Heart right ventricle (tissue), 16 donors: Measurements from ENCODE around the gene CCDC71. TPM values are rescaled to one million over a fixed set of nuclear protein-coding genes. Genes with fewer than 3 reads are reported as not detected.
A peak's percentile ranks its signal among the peaks of the same experiment; 100 is the strongest.

Experiments used
- ATAC-seq, 8 donors: fragments of 200-7000 bp; cut with Tn5 transposase; one replicate each; pipeline ENCODE4 v1.9.1; 2020; ENCODE audit warnings: mild to moderate bottlenecking in 8 of 8, moderate library complexity in 8 of 8, moderate number of reproducible peaks in 1 of 8
- DNase-seq, 2 donors: peaks; one replicate each; pipeline ENCODE4 v3.0.0-alpha.2; 2020
- H3K27ac ChIP-seq, 10 donors: fragments of 200-600 bp; sonication (generic) in 2 of 10; one replicate each; pipeline versions ENCODE4 v1.5.0 to v1.8.0; 2020 to 2022; ENCODE audit warnings: mild to moderate bottlenecking in 3 of 10
- H3K27me3 ChIP-seq, 7 donors: fragments of 200-600 bp; one replicate each; pipeline ENCODE4 v1.8.0; 2021 to 2022; ENCODE audit warnings: mild to moderate bottlenecking in 2 of 7
- H3K36me3 ChIP-seq, 9 donors: fragments of 200-600 bp; sonication (generic) in 1 of 9; one replicate each; pipeline versions ENCODE4 v1.5.0 to v1.8.0; 2020 to 2022; ENCODE audit warnings: mild to moderate bottlenecking in 2 of 9
- H3K4me1 ChIP-seq, 9 donors: fragments of 200-600 bp; sonication (generic) in 1 of 9; one replicate each; pipeline versions ENCODE4 v1.5.0 to v1.8.0; 2020 to 2022; ENCODE audit warnings: mild to moderate bottlenecking in 4 of 9
- H3K4me3 ChIP-seq, 10 donors: fragments of 200-600 bp; sonication (generic) in 2 of 10; one replicate each; pipeline versions ENCODE4 v1.5.0 to v1.8.0; 2020 to 2022; ENCODE audit warnings: mild to moderate bottlenecking in 7 of 10, moderate library complexity in 2 of 10
- H3K9me3 ChIP-seq, 11 donors: fragments of 200-600 bp in 10 of 11; sonication (generic) in 2 of 11; one replicate each; pipeline versions ENCODE4 v1.5.0 to v1.8.0; 2013 to 2022; ENCODE audit warnings: mild to moderate bottlenecking in 2 of 11, control low read depth in 1 of 11, moderate library complexity in 1 of 11
- CTCF ChIP-seq, 9 donors: fragments of 200-600 bp; sonication (generic) in 2 of 9; IDR thresholded peaks; one replicate each; pipeline versions ENCODE4 v1.5.0 to v1.8.0; 2021 to 2022; ENCODE audit warnings: antibody characterized with exemption in 9 of 9, mild to moderate bottlenecking in 5 of 9, moderate library complexity in 1 of 9
- WGBS, 2 donors: extraction: QIAGEN DNeasy Blood & Tissue Kit; methylation state at CpG; one replicate each; pipeline ENCODE4 v1.1.7; 2013; ENCODE audit warnings: inconsistent platforms in 1 of 2; 5-methylcytosine and 5-hydroxymethylcytosine counted together
- intact Hi-C, 10 donors: fragments of 100-400 bp; cut with DNase I; formaldehyde crosslinking; loops; one replicate each; pipeline versions ENCODE4 v1.11.1 to v1.14.2; 2022
- polyA plus RNA-seq, 2 donors: library from polyadenylated mRNA; stranded (reverse); fragments of 200-250 nt; gene quantifications; one replicate each; pipeline ENCODE4 v1.2.3, GENCODE V29; 2013
- total RNA-seq, 10 donors: library from RNA; stranded (reverse); fragmentation: NEBNext Ultra II Directional in 3 of 10; extraction: Animal tissue kit (Norgen Biotek cat#: 25700) in 3 of 10; gene quantifications; one replicate each; pipeline versions ENCODE4 v1.2.1 to v1.2.4, GENCODE V29; 2021 to 2023
- donor health status: Arrhythmogenic right ventricular cardiomyopathy.
- donor health status: ischemic (EF 13 %, LVEDD 7.1; RV severe dilation, severe dysfunction).
- donor health status: healthy with polysubstance abuse.
- donor health status: DM: no; HTN: yes; CAD: no.
- donor health status: DM: no; HTN: no; CAD: no.
- donor health status: ischemic (EF 25% LVEDD 6.9; RV normal size, moderate dysfunction).
- donor health status: ischemic (EF 25% LVEDD 5.7; RV mildly dilated, moderate dysfunction).
- donor health status: healthy.
- donor health status: DM: yes; HTN: yes; CAD: no.
- donor health status: Ischemic cardiomyopathy.
- donor health status: ischemic (EF 35%, LVEDD 5.7; RV mildly dilated, moderate dysfunction).
- donor health status: nonischemic (EF 11% LVEDD 7.7; RV severe dilation, severe dysfunction).
- donor health status: DM: yes; HTN: yes; CAD: no.
- donor health status: PGD.
- donor health status: ischemic (EF 29% LVEDD 5.4; RV normal size, mild dysfunction).
- donor health status: nonischemic (EF 23%, LVEDD 6.1; RV moderate dilation, normal function).

CCDC71 gene
- total and polyA plus RNA-seq, 12 donors, result 7.2 to 16.9 (median 12.3) TPM

DNA sequence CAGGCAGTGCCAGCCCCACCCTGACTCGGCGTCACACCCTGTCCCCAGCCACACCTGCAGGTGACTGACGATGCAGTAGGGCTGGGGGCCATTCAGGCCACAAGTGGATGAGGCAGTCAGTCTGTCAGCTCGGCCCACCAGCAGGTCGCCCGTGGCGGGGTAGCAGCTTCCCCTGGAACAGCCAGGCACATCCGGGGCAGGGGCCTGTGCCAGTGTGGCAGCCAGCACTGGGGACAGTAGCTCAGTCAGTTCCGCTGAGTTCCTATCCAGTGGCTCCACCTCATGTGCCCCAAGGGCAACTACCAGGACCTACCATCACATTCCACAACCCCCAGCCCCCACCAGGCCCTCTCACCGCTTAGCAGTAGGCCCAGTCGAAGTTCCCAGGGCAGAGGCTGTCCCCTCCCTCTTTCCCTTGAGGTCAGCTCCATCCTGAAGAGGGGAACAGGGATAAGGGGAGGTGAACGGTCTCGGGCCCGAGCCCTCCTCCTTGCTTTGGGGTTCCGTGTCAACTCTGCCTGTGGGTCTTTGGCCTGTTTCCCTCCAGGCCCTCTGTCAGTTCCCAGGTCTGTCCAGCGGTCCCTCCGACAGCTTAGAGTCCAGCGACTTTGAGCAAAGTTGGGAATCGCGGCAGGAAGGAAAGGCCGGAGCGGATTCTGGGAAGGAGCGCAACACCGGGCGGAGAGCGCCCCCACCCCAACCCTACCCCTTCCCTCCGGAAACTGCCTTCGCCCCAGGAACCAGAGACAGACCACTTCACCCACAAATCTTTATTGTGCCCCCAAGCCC, 33.5 kb downstream of the CCDC71 start, which contains the start of gene LAMB2:
Gene LAMB2 (minus strand): TSS at position 614 of the 789 bp plus-strand sequence. CDS start 183 bp downstream, at position 431.
- Histone ChIP-seq H3K9me3 (no peaks in the 10 kb centered on the region), H3K27ac (peak within 1 kb of the TSS; percentile 85 to 99 (median 94)), H3K36me3 (peaks cover 0 to 43% (median 31%) of the 10 kb centered on the region in 9 donors), H3K27me3 (no peaks in the 10 kb centered on the region), H3K4me1 (peaks cover 15 to 46% (median 35%) of the 10 kb centered on the region in 9 donors), H3K4me3 (peak within 1 kb of the TSS; percentile 61 to 97 (median 78))
- ATAC-seq (peak; percentile 75 to 93 (median 86)), DNase-seq (peak; percentile 79 to 90)
- peak in 3 of 9 donors; percentile 6 to 23 (median 14) for TF ChIP-seq CTCF (IDR thresholded peaks at IDR 0.05)
- WGBS, 2 donors, result 1 to 4% methylated on average over 28 of the region's 28 CpGs
- intact Hi-C loops, result loop anchor here in 4 of 10 donors (5.0 kb wide), 4 partner anchors 35 to 90 kb away; partner anchors contain the start of genes CCDC71 (in 2 of the 4), QRICH1 (in 2 of the 4) and KLHDC8B (in 1 of the 4)

GRCh38 chr3:49132073-49132436, 34.1 kb downstream of the CCDC71 start:
- Histone ChIP-seq H3K9me3 (no peaks in the 10 kb centered on the region), H3K4me1 (peaks cover 15 to 46% (median 35%) of the 10 kb centered on the region in 9 donors), H3K27ac (peak overlapping the region; percentile 85 to 99 (median 94)), H3K36me3 (peaks cover 0 to 49% (median 32%) of the 10 kb centered on the region in 9 donors), H3K27me3 (no peaks in the 10 kb centered on the region), H3K4me3 (peak overlapping the region; percentile 61 to 97 (median 78))
- TF ChIP-seq CTCF (IDR thresholded peaks at IDR 0.05), result no peak
- ATAC-seq (peak in 2 of 8 donors; percentile 1 to 3), DNase-seq (no peak)
- intact Hi-C loops, result loop anchor here in 4 of 10 donors (5.0 kb wide), 4 partner anchors 35 to 90 kb away; partner anchors contain the start of genes CCDC71 (in 2 of the 4), QRICH1 (in 2 of the 4) and KLHDC8B (in 1 of the 4)
- WGBS, 2 donors, result 20 to 34% methylated on average over 9 of the region's 9 CpGs

DNA sequence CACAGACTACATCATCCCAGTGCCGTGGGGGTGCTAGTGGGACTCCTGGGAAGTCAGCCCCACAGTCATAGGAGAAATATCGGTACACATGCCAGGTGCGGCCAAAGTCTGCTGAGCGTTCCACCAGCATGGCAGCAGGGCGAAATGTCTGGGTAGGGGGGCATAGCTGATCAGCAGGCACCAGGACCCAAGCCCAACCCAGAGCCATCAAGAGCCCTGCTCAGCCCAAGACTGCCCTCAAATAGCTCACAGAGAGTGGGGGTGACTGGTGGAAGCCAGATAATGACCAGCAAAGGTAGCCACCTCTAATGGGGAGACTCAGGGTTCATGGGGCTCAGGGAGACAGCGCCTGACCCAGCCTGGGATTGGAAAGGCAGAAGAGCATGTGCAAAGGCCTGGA, 34.6 kb downstream of the CCDC71 start:
- ATAC-seq (no peak), DNase-seq (no peak)
- peaks cover 15 to 46% (median 35%) of the 10 kb centered on the region in 9 donors for H3K4me1 ChIP-seq
- H3K4me3 ChIP-seq, result peak overlapping the region; percentile 61 to 97 (median 78)
- H3K27me3 ChIP-seq, result no peaks in the 10 kb centered on the region
- 74% methylated on average over 6 of the region's 6 CpGs for WGBS, 2 donors
- H3K36me3 ChIP-seq, result peaks cover 0 to 53% (median 37%) of the 10 kb centered on the region in 9 donors
- H3K27ac ChIP-seq, result peak overlapping the region; percentile 85 to 99 (median 94)
- TF ChIP-seq CTCF (IDR thresholded peaks at IDR 0.05), result no peak
- no peaks in the 10 kb centered on the region for H3K9me3 ChIP-seq
- intact Hi-C loops, result loop anchor here in 4 of 10 donors (5.0 kb wide), 4 partner anchors 36 to 91 kb away; partner anchors contain the start of genes CCDC71 (in 2 of the 4), QRICH1 (in 2 of the 4) and KLHDC8B (in 1 of the 4)

DNA sequence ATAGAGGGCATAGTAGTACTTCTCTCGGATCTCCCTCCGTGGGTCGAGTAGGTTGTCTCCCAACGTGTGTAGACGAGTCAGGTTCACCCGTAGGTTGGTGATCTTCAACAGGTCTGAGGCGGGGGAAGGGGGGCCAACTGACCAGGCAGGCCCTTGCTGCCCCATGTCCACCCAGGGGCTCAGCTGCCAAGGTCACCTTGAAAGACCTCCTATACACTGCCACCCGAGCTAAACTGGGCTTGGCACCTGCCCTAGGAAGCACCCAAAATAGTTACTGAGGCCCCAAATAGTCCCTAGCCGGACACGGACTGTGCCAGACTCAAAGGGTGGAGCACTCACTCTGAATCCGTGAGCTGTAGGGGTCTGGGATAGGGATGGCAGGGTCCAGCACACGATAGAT, 35.1 kb downstream of the CCDC71 start:
- peaks cover 0 to 59% (median 42%) of the 10 kb centered on the region in 9 donors for H3K36me3 ChIP-seq
- H3K9me3 ChIP-seq, result no peaks in the 10 kb centered on the region
- no peak for TF ChIP-seq CTCF (IDR thresholded peaks at IDR 0.05)
- H3K27ac ChIP-seq, result peak overlapping the region; percentile 6 to 99 (median 92)
- WGBS, 2 donors, result 45 to 49% methylated on average over 12 of the region's 12 CpGs
- ATAC-seq (peak in 3 of 8 donors; percentile 1 to 27 (median 6)), DNase-seq (no peak)
- peaks cover 15 to 46% (median 35%) of the 10 kb centered on the region in 9 donors for H3K4me1 ChIP-seq
- intact Hi-C loops, result loop anchor here in 4 of 10 donors (5.0 kb wide), 4 partner anchors 36 to 91 kb away; partner anchors contain the start of genes CCDC71 (in 2 of the 4), QRICH1 (in 2 of the 4) and KLHDC8B (in 1 of the 4)
- H3K27me3 ChIP-seq, result no peaks in the 10 kb centered on the region
- peak overlapping the region in 8 of 10 donors; percentile 61 to 97 (median 78) for H3K4me3 ChIP-seq
